A673 (cell line): Measurements from ENCODE around the gene ITPR1.

Experiments used
- EZH2 ChIP-seq: fragments of 200-600 bp; sonication (generic); IDR thresholded peaks from 2 replicates; pipeline ENCODE4 v1.6.1; 2017; ENCODE audit warnings: borderline replicate concordance, low read depth, mild to moderate bottlenecking, mixed read lengths, antibody characterized with exemption, low read length; ENCODE audit not compliant: poor library complexity, severe bottlenecking
- TF ChIP-seq, protein P1 (sequence below): fragments of 300-800, 200-600 bp; sonication (generic); conservative IDR thresholded peaks from 2 replicates; pipeline ENCODE4 v1.5.1; 2017; ENCODE audit warnings: low read depth, mild to moderate bottlenecking, antibody characterized with exemption, low read length, moderate library complexity, mixed read lengths

DNA sequence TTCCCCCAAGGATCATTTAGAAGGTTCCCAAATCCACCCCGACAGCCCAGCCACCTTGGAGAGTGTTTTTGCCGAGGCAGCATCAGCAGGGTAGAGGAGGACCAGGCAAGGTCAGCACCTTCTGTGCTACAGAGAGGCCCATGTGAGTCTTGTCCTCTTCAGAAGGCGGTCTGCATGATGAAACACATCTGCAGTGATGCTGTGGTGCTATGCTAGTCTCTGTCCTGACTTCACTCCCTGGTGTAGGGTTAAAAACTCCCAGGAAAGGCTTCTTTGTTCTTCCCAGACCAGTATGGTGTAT is 87.9 kb downstream of the ITPR1 start:
- TF ChIP-seq, protein P1, sequence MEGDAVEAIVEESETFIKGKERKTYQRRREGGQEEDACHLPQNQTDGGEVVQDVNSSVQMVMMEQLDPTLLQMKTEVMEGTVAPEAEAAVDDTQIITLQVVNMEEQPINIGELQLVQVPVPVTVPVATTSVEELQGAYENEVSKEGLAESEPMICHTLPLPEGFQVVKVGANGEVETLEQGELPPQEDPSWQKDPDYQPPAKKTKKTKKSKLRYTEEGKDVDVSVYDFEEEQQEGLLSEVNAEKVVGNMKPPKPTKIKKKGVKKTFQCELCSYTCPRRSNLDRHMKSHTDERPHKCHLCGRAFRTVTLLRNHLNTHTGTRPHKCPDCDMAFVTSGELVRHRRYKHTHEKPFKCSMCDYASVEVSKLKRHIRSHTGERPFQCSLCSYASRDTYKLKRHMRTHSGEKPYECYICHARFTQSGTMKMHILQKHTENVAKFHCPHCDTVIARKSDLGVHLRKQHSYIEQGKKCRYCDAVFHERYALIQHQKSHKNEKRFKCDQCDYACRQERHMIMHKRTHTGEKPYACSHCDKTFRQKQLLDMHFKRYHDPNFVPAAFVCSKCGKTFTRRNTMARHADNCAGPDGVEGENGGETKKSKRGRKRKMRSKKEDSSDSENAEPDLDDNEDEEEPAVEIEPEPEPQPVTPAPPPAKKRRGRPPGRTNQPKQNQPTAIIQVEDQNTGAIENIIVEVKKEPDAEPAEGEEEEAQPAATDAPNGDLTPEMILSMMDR: no peak
- TF ChIP-seq EZH2: no peak
